GM23338 (cell line): ENCODE data around the gene TENM4. TPM values are rescaled to one million over a fixed set of nuclear protein-coding genes. Genes with fewer than 3 reads are reported as not detected.
A peak's percentile ranks its signal among the peaks of the same experiment; 100 is the strongest.

Experiments used
- ATAC-seq: fragments of 200-7000 bp; cut with Tn5 transposase; 3 replicates; pipeline ENCODE4 v1.9.1; 2020
- DNase-seq: peaks from one replicate; pipeline ENCODE4 v3.0.0-alpha.2; 2015; ENCODE audit warnings: low spot score
- H2AFZ ChIP-seq: fragments of 200-600 bp; sonication (generic); 2 replicates; pipeline ENCODE4 v1.8.0; 2016; ENCODE audit warnings: antibody characterized with exemption, mild to moderate bottlenecking, moderate library complexity
- H3F3A ChIP-seq: fragments of 200-600 bp; sonication (generic); replicated peaks from 2 replicates; pipeline ENCODE4 v1.8.0; 2017; ENCODE audit warnings: antibody characterized with exemption, mixed run types, low read depth
- H3K27ac ChIP-seq: fragments of 200-600 bp; sonication (generic); 2 replicates; pipeline ENCODE4 v1.6.1; 2016; ENCODE audit warnings: low read depth
- H3K27me3 ChIP-seq: fragments of 200-600 bp; sonication (generic); 2 replicates; pipeline ENCODE4 v1.8.0; 2016; ENCODE audit warnings: mild to moderate bottlenecking, mixed run types, moderate library complexity; ENCODE audit not compliant: insufficient read depth
- H3K36me3 ChIP-seq: fragments of 200-600 bp; sonication (generic); 2 replicates; pipeline ENCODE4 v1.8.0; 2016; ENCODE audit warnings: mild to moderate bottlenecking; ENCODE audit not compliant: insufficient read depth
- H3K4me1 ChIP-seq: fragments of 200-600 bp; sonication (generic); 2 replicates; pipeline ENCODE4 v1.8.0; 2016; ENCODE audit warnings: mild to moderate bottlenecking, moderate library complexity; ENCODE audit not compliant: insufficient read depth
- H3K4me2 ChIP-seq: fragments of 200-600 bp; sonication (generic); 2 replicates; pipeline ENCODE4 v1.7.1; 2017; ENCODE audit warnings: mixed run types
- H3K4me3 ChIP-seq: fragments of 200-600 bp; sonication (generic); 2 replicates; pipeline ENCODE4 v1.6.1; 2016; ENCODE audit warnings: mixed run types
- H3K79me2 ChIP-seq: fragments of 200-600 bp; sonication (generic); replicated peaks from 2 replicates; pipeline ENCODE4 v1.8.0; 2017; ENCODE audit warnings: mild to moderate bottlenecking; ENCODE audit not compliant: insufficient read depth
- H3K9me2 ChIP-seq: fragments of 200-600 bp; sonication (generic); 2 replicates; pipeline ENCODE4 v1.8.0; 2017; ENCODE audit not compliant: insufficient read depth
- H4K20me1 ChIP-seq: fragments of 200-600 bp; sonication (generic); replicated peaks from 2 replicates; pipeline ENCODE4 v1.8.0; 2017; ENCODE audit warnings: mild to moderate bottlenecking; ENCODE audit not compliant: insufficient read depth
- H3K27ac Mint-ChIP-seq: 2 replicates; pipeline ENCODE4 v1.8.0; 2020; ENCODE audit warnings: inconsistent platforms, mild to moderate bottlenecking, moderate library complexity, mixed read lengths
- H3K27me3 Mint-ChIP-seq: 3 replicates; pipeline ENCODE4 v1.8.0; 2022; ENCODE audit warnings: low read depth, mild to moderate bottlenecking, moderate library complexity, mixed read lengths, inconsistent platforms; ENCODE audit not compliant: insufficient read depth, poor library complexity
- H3K36me3 Mint-ChIP-seq: 3 replicates; pipeline ENCODE4 v1.8.0; 2021; ENCODE audit warnings: low read depth, mild to moderate bottlenecking, inconsistent platforms, moderate library complexity, mixed read lengths
- H3K4me1 Mint-ChIP-seq: 3 replicates; pipeline ENCODE4 v1.8.0; 2020; ENCODE audit warnings: mild to moderate bottlenecking, inconsistent platforms, mixed read lengths
- H3K4me3 Mint-ChIP-seq: 3 replicates; pipeline ENCODE4 v1.8.0; 2021; ENCODE audit warnings: moderate library complexity, mild to moderate bottlenecking, inconsistent platforms, mixed read lengths
- H3K9me3 Mint-ChIP-seq: 3 replicates; pipeline ENCODE4 v1.8.0; 2020; ENCODE audit warnings: moderate library complexity, mild to moderate bottlenecking, inconsistent platforms, mixed read lengths
- CTCF ChIP-seq, 2 experiments: fragments of 200-600 bp in 1 of 2; sonication (generic) in 1 of 2; conservative IDR thresholded peaks; 2 replicates each; pipeline versions ENCODE4 v1.5.1 to v1.6.1; 2016 to 2017; ENCODE audit warnings: antibody characterized with exemption in 2 of 2, low read depth in 2 of 2, mild to moderate bottlenecking in 2 of 2, moderate library complexity in 1 of 2
- EZH2 ChIP-seq: fragments of 200-600 bp; sonication (generic); IDR thresholded peaks from one replicate; pipeline ENCODE4 v1.8.0; 2017; ENCODE audit warnings: antibody characterized with exemption, mild to moderate bottlenecking, low read depth; ENCODE audit not compliant: unreplicated experiment
- EZH2phosphoT487 ChIP-seq: fragments of 200-600 bp; sonication (generic); IDR thresholded peaks from one replicate; pipeline ENCODE4 v1.8.1; 2018; ENCODE audit warnings: antibody characterized with exemption; ENCODE audit not compliant: unreplicated experiment
- JUNB ChIP-seq: IDR thresholded peaks from one replicate; pipeline ENCODE4 v1.6.1; 2016; ENCODE audit warnings: antibody characterized with exemption; ENCODE audit not compliant: unreplicated experiment
- NANOG ChIP-seq: IDR thresholded peaks from 2 replicates; pipeline ENCODE4 v1.6.1; 2016; ENCODE audit warnings: antibody characterized with exemption, borderline replicate concordance
- POLR2AphosphoS5 ChIP-seq: IDR thresholded peaks from 2 replicates; pipeline ENCODE4 v1.6.1; 2016; ENCODE audit warnings: antibody characterized with exemption, low read depth
- STAT1 ChIP-seq: IDR thresholded peaks from one replicate; pipeline ENCODE4 v1.6.1; 2016; ENCODE audit warnings: antibody characterized with exemption; ENCODE audit not compliant: unreplicated experiment
- ZNF331 ChIP-seq: fragments of 250-450 bp; sonication (Bioruptor Pico); IDR thresholded peaks from 2 replicates; pipeline ENCODE4 v1.5.0; 2020; ENCODE audit warnings: low read depth, mild to moderate bottlenecking, moderate library complexity
- polyA plus RNA-seq: library from polyadenylated mRNA; unstranded; fragments of >200 nt; fragmentation: Nextera tagmentation; extraction: Ambion mirVana; gene quantifications from 2 replicates; pipeline ENCODE4 v1.2.1, GENCODE V29; 2016
- total RNA-seq: library from RNA; depleted of rRNA; stranded (reverse); fragments of >200 nt; shearing (Covaris generic); gene quantifications from 2 replicates; pipeline ENCODE4 v1.2.3, GENCODE V29; 2014
- TF ChIP-seq, protein P1 (sequence below): IDR thresholded peaks from one replicate; pipeline ENCODE4 v1.6.1; 2018; ENCODE audit warnings: antibody characterized with exemption; ENCODE audit not compliant: unreplicated experiment
- TF ChIP-seq, protein P2 (sequence below): IDR thresholded peaks from 2 replicates; pipeline ENCODE4 v1.6.1; 2016; ENCODE audit warnings: antibody characterized with exemption

The TENM4 gene
- total and polyA plus RNA-seq, 2 experiments from 2014 or later = 7.3 TPM

DNA sequence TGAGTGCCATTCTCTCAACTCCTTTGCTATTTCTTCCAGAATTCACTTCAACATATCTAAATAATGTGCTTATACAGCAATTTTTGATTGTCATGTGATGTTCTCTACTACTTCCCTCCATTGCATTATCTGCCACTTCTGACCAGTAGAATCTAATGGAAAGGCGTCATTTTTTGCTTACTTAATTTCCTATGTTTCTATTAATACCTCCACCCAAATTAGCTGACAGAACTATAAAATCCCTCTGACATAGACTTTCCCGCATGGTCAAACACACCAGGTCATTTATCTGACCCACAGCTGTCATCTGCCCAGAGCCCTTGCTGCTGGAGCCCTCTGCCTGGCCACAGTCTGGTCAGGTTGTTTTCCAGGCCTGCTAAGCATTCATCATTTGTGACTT lies 607.6 kb downstream of the TENM4 start (continued):
- TF ChIP-seq ZNF331 (no peak), STAT1 (no peak), EZH2phosphoT487 (no peak), NANOG (no peak), JUNB (no peak), EZH2 (no peak), POLR2AphosphoS5 (no peak)
- TF ChIP-seq, protein P1, sequence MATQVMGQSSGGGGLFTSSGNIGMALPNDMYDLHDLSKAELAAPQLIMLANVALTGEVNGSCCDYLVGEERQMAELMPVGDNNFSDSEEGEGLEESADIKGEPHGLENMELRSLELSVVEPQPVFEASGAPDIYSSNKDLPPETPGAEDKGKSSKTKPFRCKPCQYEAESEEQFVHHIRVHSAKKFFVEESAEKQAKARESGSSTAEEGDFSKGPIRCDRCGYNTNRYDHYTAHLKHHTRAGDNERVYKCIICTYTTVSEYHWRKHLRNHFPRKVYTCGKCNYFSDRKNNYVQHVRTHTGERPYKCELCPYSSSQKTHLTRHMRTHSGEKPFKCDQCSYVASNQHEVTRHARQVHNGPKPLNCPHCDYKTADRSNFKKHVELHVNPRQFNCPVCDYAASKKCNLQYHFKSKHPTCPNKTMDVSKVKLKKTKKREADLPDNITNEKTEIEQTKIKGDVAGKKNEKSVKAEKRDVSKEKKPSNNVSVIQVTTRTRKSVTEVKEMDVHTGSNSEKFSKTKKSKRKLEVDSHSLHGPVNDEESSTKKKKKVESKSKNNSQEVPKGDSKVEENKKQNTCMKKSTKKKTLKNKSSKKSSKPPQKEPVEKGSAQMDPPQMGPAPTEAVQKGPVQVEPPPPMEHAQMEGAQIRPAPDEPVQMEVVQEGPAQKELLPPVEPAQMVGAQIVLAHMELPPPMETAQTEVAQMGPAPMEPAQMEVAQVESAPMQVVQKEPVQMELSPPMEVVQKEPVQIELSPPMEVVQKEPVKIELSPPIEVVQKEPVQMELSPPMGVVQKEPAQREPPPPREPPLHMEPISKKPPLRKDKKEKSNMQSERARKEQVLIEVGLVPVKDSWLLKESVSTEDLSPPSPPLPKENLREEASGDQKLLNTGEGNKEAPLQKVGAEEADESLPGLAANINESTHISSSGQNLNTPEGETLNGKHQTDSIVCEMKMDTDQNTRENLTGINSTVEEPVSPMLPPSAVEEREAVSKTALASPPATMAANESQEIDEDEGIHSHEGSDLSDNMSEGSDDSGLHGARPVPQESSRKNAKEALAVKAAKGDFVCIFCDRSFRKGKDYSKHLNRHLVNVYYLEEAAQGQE = no peak
- TF ChIP-seq, protein P2, sequence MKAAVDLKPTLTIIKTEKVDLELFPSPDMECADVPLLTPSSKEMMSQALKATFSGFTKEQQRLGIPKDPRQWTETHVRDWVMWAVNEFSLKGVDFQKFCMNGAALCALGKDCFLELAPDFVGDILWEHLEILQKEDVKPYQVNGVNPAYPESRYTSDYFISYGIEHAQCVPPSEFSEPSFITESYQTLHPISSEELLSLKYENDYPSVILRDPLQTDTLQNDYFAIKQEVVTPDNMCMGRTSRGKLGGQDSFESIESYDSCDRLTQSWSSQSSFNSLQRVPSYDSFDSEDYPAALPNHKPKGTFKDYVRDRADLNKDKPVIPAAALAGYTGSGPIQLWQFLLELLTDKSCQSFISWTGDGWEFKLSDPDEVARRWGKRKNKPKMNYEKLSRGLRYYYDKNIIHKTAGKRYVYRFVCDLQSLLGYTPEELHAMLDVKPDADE = no peak

DNA sequence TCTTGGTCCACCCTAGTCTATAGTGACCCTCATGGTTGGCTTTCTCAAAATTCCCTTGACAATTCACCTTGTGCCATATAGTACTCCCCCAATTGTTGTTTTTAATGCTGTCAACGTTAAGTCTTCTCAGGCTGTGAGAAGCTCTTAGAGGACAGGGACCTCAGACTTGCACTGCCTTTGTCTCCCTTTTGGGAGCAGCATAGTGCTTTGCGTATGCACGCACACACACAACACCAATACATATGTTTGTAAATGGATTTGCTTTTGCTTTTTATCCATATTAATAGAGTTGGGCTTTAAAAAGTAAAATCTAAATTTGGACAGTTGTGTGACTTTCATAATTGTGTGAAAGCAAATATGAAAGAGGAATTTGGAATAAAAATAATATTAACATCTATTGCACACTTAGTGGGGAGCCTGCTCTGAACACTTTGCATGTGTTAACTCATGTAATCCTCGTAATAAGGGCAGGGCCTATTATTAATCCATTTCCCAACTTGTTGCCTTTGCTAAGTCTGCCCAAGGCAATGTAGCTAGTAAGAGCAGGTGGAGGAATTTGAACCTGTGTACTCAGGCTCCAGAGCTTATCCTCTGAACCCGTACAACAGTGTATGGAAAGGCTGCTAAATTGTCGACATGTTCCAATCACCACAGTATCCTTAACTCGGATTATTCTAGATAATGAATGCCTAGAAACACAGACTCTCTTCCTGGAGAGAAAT lies 608.4 kb downstream of the TENM4 start:
- no peak for ATAC-seq
- Mint-ChIP-seq H3K4me1 (peaks cover 14% of the 10 kb centered on the region), H3K27me3 (no peaks in the 10 kb centered on the region), H3K36me3 (no peaks in the 10 kb centered on the region), H3K27ac (no peak overlapping the region), H3K4me3 (no peak overlapping the region), H3K9me3 (no peaks in the 10 kb centered on the region)
- 0 out of 2 replicates have a peak, but pooled peaks cover 3% of the 10 kb centered on the region for H3K9me2 ChIP-seq
- H3K27me3 ChIP-seq = no peaks in the 10 kb centered on the region
- H4K20me1 ChIP-seq = no peaks in the 10 kb centered on the region
- peak; percentile 28 to 54; a peak in 3 of 4 replicates for TF ChIP-seq CTCF (conservative IDR thresholded peaks at IDR 0.05; ENCODE audit: low read depth in 2 of 2)
- TF ChIP-seq ZNF331 = no peak
- H3K79me2 ChIP-seq = no peaks in the 10 kb centered on the region
- no peaks in the 10 kb centered on the region for H3K4me1 ChIP-seq
- no peak overlapping the region for H3K27ac ChIP-seq
- DNase-seq = no peak
- no peak overlapping the region for H3K4me3 ChIP-seq
- H3K36me3 ChIP-seq = no peaks in the 10 kb centered on the region
- H2AFZ ChIP-seq = no peak overlapping the region
- H3K4me2 ChIP-seq = no peak overlapping the region
- H3F3A ChIP-seq = no peaks in the 10 kb centered on the region
